Measurements from ENCODE around the gene VGLL4.
A peak's percentile ranks its signal among the peaks of the same experiment; 100 is the strongest.
"Not testable (repeated sequence)": the region's sequence is repeated elsewhere in the genome, so short reads cannot be mapped to it uniquely, and the experiment has no call there.

The VGLL4 gene

DNA sequence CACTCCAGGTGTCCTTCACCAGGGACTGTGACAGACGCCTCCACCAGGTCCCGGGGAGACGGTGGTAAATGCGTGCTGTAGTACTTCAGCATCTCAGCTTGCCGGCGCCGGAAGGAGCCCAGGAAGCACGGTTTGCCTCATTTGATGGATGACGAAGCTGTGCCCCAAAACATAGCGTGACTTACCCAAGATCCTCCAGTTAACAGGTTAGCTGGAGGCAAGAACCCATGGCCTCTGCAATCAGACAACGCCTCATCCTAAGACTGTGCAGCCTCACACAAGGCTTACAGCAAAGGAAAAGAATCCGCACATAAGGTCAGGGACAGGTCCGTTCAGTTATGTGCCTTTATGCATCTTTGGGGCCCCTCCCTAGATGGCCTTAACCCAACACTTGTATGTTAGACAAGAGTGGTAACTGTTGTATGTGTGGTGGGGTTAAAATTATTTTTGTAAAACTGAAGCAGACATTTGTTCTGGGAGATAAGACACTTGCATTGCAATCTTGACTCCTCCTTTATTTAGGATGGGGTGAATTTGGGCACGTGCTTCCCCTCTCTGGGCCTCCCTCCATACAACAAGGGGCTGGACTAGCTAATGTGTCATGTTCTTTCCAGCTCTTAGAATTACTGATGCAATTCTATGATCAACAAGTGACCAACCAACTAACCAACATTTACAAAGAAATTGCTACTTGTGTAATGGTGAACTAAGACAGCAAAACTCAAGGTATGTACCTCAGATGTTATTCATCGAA is 39.4 kb downstream of the VGLL4 start:
- no peak for DNase-seq

DNA sequence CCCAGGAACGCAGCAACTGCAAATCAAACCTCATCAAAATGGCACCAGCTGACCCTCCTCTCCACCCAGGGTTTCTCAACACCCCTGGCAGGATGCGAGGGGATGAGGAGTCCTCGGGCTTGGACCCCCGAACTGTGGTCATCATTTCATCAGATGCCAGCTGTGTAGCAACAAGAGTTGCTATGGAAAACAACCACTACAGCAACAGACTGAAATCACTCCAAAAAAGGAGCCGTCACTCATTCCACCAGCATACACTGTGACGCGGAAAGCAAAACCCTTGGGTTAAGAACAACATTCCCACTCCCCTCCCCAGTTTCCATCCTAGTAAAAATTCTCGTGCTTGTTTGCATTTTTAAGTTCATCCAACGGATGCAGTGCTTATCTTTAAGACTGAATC is 40.1 kb downstream of the VGLL4 start:
- no peak for DNase-seq

DNA sequence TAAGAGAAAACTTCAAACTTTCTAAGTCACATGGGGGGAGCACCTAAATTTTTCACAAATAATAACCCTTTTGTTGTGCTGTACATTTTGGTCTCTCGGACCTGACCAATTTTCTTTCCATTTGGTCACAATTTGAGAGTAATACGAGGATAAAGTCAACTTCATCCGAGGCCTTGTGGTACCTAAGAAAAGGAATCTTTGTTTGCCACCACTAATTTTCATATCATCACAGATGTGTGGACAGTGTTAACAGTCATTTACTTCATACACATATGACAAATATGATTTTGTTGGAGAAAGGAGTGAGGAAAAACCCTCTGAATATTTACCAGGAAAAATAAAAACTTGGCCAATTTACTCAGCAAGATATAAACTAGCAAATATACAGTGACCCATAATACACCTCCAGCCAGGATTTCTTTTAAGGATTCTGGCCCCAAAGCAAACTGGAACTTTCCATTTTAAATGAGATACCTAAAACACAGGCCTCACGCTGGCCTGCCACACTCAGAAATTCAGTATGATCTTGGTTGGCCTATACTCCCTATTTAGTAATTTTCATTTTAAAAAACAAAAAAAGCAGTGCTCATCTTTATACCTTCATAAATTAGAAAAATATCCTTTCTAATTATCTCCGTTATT is 40.7 kb downstream of the VGLL4 start:
- no peak for DNase-seq

- DNase-seq: no peak
Observed at GRCh38 chr3:11602239-11602840, 41.4 kb downstream of the VGLL4 start.

DNA sequence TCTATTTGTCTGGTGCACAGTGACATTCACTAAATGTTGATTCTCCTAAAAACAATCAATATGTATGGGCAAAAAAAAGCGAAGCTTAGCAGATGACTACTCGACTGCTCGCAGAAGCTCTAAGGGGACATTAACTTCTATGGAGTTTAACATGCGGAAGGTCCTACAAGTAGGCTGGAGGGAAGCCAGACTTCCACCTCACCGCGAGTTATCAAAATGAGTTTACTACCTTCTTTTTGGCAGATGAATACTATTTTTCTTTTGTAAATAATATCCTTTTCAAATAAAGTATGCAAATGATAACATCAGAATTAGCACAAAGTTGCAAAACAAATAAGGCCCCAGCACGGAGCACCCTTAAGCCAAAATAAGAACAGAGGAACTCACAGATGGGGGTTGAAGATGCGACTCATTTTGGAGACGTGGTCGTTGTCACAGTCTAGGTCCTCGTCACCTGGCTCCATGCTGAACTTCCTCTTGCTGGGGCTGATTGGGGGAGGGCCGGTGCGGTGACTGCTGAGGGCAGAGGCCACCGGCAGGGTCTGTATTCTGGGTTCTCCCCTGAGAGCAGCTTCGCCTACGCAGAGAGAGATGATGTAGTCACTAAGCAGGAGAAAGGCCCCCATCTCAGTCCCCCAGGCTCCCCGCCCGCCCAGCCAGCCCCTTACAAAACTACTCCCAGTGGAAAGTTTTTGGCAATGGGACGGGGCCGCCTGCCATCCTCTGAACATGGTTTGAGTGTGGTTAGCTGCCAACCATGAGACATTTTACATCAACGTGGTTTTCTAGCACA is 42.1 kb downstream of the VGLL4 start:
- no peak for DNase-seq

DNA sequence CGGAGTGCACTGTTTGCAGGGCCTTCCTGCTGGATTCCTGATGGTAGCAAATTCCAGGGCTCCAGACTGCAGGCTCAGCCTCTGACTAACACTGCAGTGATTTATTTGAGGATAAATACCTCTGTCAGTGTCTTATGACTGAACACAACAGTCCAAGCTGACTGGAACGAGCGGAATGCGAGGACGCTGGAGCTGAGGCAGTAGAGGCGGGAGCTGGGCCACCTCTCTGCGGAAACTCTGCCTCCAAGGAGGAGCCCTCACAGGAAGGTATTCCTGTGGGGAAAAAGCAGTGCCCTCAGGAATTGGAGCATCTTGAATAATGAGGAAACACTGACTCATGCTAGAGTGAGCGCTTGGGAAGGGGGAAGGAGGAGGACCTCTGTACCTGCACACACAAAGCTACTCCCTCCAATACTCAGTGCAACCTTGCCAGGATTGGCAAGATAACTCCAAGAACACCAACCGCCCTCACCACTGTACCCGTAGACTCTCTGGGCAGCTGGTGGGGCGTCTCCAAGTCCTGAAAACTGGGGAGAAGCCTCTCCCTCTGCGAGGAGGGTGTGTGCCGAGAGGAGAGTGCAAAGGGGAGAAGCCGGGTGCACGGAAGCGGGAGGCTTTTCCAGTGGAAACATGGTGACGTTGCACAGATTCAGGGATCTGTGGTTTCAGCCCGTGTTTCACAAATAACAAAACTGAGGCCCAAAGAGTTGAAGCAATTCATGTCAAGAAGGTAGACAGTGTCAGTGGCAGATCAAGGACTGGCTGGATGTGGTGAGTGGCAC is 43.0 kb downstream of the VGLL4 start:
- DNase-seq: no peak

- DNase-seq: no peak
Observed at GRCh38 chr3:11596387-11596786, 47.3 kb downstream of the VGLL4 start.

DNA sequence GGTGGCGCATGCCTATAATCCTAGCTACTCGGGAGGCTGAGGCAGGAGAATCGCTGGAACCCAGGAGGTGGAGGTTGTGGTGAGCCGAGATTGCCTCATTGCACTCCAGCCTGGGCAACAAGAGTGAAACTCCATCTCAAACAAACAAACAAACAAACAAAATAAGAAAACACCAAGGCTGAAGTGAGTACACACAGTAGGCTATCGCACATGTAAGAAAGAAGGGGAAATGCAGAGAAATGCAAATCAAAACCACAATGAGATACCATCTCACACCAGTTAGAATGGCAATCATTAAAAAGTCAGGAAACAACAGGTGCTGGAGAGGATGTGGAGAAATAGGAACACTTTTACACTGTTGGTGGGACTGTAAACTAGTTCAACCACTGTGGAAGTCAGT is 48.7 kb downstream of the VGLL4 start:
- not testable (repeated sequence) for DNase-seq

DNA sequence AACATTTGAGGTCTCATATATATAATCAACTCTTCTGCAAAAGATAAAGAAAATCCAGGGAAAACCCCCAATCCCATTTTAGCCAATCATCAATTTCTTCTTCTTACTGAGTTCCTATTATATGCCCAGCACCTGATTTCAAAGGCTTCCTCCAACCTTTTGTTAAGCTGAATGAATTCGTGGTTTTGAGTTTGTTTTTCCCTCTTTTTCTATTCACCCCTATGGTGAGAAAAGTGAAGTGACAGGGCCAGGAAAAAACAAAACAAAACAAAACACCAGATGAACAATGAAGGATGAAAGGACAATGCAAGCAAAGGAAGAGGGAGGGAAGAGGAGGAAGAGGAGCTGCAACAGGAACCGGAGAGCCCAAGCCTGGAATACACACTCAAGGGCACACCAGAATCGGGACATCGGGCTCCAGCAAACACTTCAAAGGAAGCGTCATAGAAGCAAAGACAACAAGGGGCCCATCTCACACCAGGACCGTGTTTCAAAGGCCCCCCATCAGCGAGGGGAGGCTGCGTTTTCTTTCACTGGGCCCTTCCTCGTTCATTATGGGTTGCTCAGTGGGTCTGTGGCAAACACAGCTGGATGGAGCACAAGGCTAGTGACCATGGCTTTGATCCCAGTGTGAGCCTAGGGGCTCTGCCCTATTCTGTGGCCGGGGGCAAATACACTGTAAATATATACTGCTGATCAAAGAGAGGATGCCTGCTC is 50.2 kb downstream of the VGLL4 start:
- DNase-seq: no peak

- DNase-seq: no peak
Observed at GRCh38 chr3:11592445-11593298, 51.0 kb downstream of the VGLL4 start.

DNA sequence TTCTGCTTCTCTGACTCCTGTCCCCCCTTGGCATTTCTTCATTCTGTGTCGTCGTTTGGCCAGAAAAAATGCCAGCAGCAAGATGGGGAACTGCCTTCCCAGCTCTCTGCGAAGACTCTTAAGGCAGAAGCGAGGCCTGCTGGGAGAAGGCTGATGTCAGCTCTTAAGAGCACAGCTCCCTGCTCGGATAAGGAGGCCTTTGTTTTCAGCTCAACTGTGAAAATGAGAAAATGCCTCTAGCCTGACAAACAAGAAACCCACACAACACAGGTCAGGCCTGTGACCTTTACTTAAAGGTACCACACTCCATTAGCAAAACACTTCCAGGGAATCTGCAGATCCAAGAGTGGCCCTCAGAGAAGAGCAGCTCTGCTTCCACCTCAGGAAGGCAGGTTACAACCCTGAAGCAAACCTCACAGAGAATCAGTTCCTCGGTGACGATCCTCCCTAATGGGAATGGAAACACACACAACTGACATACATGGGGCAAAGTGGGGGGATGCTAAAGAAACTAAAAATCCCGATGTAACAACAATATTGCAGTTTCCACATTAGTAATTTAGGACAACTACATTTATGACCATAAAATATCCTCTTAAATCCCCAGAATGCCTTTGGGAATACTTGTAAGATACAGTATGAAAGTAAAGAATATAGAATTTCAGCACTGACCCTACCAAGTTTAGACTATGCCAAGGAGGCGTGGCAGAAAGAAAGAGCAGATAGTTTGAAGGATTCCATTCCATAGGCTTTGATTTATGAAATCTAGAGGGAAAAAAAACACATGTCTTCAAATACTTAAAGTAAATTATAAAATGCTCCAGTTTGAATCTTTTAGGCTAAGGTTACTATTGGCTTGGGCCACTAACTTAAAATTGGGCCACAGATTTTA is 52.1 kb downstream of the VGLL4 start:
- DNase-seq: peak; percentile 56

- DNase-seq: no peak
Observed at GRCh38 chr3:11591002-11591355, 52.7 kb downstream of the VGLL4 start.

- DNase-seq: no peak
Observed at GRCh38 chr3:11589706-11590105, 54.0 kb downstream of the VGLL4 start.

DNA sequence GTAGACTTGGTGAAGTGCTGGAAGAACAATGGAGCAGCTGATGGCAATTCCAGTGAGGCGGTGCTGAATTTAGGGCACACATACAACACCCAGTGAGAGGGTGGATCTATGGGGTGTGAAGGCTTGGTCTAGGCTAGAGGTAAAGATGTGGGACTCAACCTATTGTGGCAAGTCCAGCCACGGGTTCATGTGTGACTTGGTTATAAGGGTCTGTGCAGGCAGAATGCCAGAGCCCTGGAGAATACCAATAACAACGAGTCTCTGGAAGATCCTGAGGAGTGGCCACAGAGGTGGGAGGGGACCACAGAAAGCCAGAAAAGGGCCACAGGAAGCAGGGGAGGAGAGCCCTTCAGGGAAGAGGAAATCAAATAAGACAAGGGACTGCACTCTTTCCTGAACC is 55.0 kb downstream of the VGLL4 start:
- no peak for DNase-seq

DNA sequence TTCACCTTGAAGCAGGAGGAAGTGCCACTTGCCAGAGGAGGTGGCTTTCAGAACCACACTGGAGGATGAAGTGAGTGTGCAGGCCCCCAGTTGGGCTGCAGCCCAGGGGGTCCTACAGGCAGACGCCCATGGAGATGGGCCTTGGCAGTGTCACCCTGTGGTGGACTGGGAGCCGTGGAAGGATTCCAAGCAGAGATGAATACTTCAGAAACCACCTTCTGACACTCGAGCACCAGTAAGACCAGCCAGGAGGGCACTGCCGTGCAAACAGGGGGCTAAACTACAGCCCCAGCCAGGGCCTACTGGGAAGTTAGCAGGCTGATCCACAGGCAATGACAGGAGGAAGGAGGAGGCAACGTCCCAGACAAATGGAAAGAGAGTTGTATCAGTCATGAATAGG is 55.4 kb downstream of the VGLL4 start:
- DNase-seq: no peak

GRCh38 chr3:11587766-11588165 is 55.9 kb downstream of the VGLL4 start:
- DNase-seq: no peak

GRCh38 chr3:11584570-11584969 is 59.1 kb downstream of the VGLL4 start:
- no peak for DNase-seq

GRCh38 chr3:11583638-11584046 is 60.1 kb downstream of the VGLL4 start:
- no peak for DNase-seq

DNA sequence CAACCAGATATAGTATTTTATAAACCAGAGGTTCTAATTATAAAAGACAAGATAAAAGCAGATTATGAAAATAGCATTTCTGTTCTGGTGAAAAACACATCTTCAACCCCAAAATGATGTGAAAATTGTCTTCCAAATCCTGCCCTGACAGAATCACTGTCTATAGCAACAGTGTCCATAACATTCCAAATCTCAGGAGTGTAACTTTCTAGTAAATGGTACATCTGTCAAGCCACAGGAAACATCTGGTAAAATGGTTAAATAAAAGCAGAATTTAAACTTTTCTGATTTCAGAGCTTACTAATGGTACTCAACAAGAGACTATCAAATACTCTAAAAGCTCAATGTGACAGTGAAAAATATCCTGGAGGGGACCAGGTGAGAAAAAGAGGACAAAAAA is 60.5 kb downstream of the VGLL4 start:
- DNase-seq: no peak

Data from NCI-H69 (cell line).